Vagina (tissue), 2 donors: ENCODE results near the gene GNAL.

Experiments
- CTCF ChIP-seq, 3 experiments: fragments of 450-650 bp in 2 of 3; fragments of 200-600 bp in 1 of 3; sonication (generic) in 1 of 3; IDR thresholded peaks; one replicate each; pipeline ENCODE4 v1.5.1; 2017 to 2019; ENCODE audit warnings: antibody characterized with exemption in 3 of 3, mild to moderate bottlenecking in 2 of 3, moderate library complexity in 2 of 3
- POLR2A ChIP-seq, 2 donors: fragments of 450-650 bp; IDR thresholded peaks; one replicate each; pipeline ENCODE4 v1.6.1; 2017; ENCODE audit warnings: antibody characterized with exemption in 2 of 2, mild to moderate bottlenecking in 2 of 2, moderate library complexity in 2 of 2

GRCh38 chr18:11767935-11768334, 78.9 kb downstream of the GNAL start:
- TF ChIP-seq POLR2A (IDR thresholded peaks at IDR 0.05), result no peak
- TF ChIP-seq CTCF (IDR thresholded peaks at IDR 0.05), result no peak
